Spinal cord (tissue), 10 donors: ENCODE measurements around the gene RNF149. TPM values are rescaled to one million over a fixed set of nuclear protein-coding genes. Genes with fewer than 3 reads are reported as not detected.
A peak's percentile ranks its signal among the peaks of the same experiment; 100 is the strongest.
"Not testable (repeated sequence)": the region's sequence is repeated elsewhere in the genome, so short reads cannot be mapped to it uniquely, and the experiment has no call there.

Source experiments
- DNase-seq, 6 donors: peaks; one replicate each; pipeline versions ENCODE4 v3.0.0 to v3.0.0-alpha.2; 2013 to 2015; ENCODE audit warnings: low spot score in 6 of 6, low read depth in 4 of 6
- H3K27ac ChIP-seq: one replicate; pipeline ENCODE4 v1.5.1; 2013; ENCODE audit warnings: low read depth, low read length, control low read depth
- H3K27me3 ChIP-seq: one replicate; pipeline ENCODE4 v1.6.1; 2013; ENCODE audit warnings: low read length; ENCODE audit not compliant: control insufficient read depth, insufficient read depth
- H3K36me3 ChIP-seq: one replicate; pipeline ENCODE4 v1.6.1; 2013; ENCODE audit warnings: low read length; ENCODE audit not compliant: control insufficient read depth, insufficient read depth
- H3K4me1 ChIP-seq: one replicate; pipeline ENCODE4 v1.6.1; 2013; ENCODE audit warnings: low read length; ENCODE audit not compliant: control insufficient read depth, insufficient read depth
- H3K4me3 ChIP-seq: one replicate; pipeline ENCODE4 v1.5.1; 2013; ENCODE audit warnings: low read depth, low read length, control low read depth
- H3K9me3 ChIP-seq: one replicate; pipeline ENCODE4 v1.6.1; 2013; ENCODE audit warnings: low read length; ENCODE audit not compliant: control insufficient read depth, insufficient read depth
- WGBS: methylation state at CpG from one replicate; pipeline ENCODE4 v1.1.5; 2013; ENCODE audit warnings: missing lambda C conversion rate; ENCODE audit not compliant: insufficient coverage; 5-methylcytosine and 5-hydroxymethylcytosine counted together
- polyA plus RNA-seq, 2 donors: library from polyadenylated mRNA; unstranded; fragments of 120-200 nt; gene quantifications; one replicate each; pipeline ENCODE4 v1.2.1, GENCODE V29; 2013; ENCODE audit not compliant: insufficient read length in 2 of 2
- total RNA-seq, 2 donors: library from RNA; depleted of rRNA in 1 of 2; stranded (reverse); fragments of 120-200 nt in 1 of 2; fragments of >200 nt in 1 of 2; gene quantifications; one replicate each; pipeline versions ENCODE4 v1.2.3 to v1.2.4, GENCODE V29; 2013 to 2014
- donor health status: healthy.

Gene RNF149
- total and polyA plus RNA-seq, 4 donors = 31.8 to 55.8 (median 39.7) TPM

DNA sequence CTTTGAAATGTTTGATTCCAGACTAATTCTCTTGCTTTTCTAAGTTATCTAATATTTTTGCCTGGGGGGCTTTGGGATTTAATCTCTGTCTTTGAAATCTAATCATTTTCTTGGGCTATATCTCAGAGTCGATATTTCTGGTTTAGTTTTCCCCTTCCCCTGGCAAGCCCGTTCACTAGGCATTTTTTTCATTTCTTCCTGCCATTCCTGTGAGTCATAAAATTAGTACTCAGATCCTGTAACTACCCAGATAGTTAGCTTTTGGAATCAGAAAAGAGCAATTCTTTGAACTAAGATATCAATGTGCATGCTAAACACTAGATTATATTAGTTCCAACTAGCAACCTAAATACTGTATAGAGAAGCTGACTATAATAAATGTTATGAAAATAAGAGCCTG lies 29.4 kb upstream of the RNF149 start:
- Histone ChIP-seq H3K36me3 (no peaks in the 10 kb centered on the region), H3K4me3 (no peak overlapping the region), H3K4me1 (peaks cover 5% of the 10 kb centered on the region), H3K9me3 (no peaks in the 10 kb centered on the region), H3K27me3 (no peaks in the 10 kb centered on the region), H3K27ac (no peak overlapping the region)
- DNase-seq = no peak
- no CpG with 5 or more reads among the region's 2 CpGs for WGBS

DNA sequence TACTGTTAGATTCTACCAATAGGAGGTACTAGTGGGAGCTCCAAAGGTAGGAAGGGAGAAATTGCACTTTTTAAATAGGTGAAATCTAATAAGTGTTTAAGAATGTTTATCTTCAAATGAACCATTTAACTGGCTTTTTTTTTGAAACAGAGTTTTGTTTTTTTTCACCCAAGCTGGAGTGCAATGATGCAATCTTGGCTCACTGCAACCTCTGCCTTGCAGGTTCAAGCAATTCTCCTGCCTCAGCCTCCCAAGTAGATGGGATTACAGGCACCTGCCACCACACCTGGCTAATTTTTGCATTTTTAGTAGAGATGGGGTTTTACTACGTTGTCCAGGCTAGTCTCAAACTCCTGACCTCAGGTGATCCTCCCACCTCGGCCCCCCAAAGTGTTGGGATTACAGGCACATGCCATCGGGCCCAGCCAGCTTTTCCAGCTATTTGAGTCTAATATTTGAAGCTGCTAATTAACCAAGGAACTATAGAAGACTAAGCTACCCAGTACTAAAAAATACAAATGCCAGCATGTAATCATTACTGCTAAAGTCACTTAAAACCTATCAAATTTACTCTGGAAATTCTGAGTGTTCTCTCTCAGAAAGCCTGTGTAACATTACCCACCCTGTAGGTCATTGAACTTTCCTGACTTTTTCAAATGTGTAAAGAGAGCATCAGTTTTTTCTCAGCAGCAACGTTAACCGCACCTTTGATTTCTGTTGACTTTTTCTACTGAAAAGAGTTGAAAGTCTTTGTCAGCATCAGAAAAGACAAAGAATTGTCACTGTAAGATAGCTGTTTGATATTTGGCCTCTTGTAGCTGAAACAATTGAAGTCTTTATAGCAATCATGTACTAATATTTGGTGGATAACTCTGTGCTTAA lies 24.6 kb upstream of the RNF149 start:
- Histone ChIP-seq H3K4me3 (no peak overlapping the region), H3K27me3 (no peaks in the 10 kb centered on the region), H3K4me1 (peaks cover 8% of the 10 kb centered on the region), H3K27ac (no peak overlapping the region), H3K9me3 (no peaks in the 10 kb centered on the region), H3K36me3 (no peaks in the 10 kb centered on the region)
- no peak for DNase-seq
- WGBS = 66% methylated on average over 4 of the region's 5 CpGs

DNA sequence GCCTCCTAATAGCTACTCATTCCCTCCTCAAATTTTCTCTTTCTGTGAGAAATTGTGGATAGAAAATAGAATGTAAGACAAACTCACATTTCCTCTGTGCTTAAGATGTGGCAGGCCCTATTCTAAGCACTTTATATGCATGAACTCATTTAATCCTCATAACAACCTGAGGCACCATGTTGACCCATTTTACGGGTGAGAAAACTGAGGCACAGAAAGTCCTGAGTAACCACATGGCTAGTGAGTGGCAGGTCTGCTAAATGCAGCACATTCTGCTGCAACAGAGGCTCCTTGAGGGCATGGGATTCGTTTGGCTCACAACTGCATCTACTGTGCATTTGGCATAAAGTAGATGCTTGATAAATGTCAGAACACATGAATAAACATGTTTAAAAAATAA lies 22.7 kb upstream of the RNF149 start:
- Histone ChIP-seq H3K9me3 (no peaks in the 10 kb centered on the region), H3K36me3 (no peaks in the 10 kb centered on the region), H3K4me1 (peaks cover 8% of the 10 kb centered on the region), H3K27ac (peak overlapping the region; percentile 49), H3K27me3 (no peaks in the 10 kb centered on the region), H3K4me3 (no peak overlapping the region)
- DNase-seq = no peak
- WGBS = 100% methylated on average over 1 of the region's 2 CpGs

DNA sequence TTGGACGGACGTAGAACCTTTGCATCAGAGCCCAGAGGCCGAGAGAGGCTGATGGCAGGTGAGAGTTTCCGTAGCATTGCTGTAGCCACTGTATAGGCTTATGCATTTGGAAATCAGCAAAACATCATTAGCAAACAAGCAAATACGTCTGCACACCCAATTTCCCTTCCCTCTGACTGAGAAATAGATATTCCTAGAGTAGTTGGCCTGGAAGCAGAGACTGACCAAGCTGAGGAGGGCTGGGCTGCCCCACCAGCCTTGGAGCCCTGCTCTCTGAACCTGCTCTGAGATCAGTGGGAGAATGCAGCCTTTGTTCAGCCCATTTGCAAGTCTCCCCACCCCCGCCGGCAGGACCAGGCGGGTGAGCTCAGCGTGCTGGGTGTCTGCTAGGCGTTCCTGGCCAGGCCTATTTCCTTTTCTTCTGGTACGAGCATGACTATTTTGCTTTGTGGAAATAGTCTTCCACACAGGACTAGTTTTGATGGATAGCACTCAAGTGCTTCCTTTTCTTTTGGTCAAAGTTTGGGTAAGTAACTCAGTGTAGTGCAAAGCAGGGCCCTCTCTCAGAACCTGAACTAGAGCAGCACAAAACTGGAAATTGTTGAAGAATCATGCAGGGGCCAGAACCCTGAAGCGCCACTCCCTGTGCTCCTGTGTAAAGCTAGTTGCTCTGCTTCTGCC lies 21.9 kb upstream of the RNF149 start:
- peaks cover 8% of the 10 kb centered on the region for H3K4me1 ChIP-seq
- no peak overlapping the region for H3K4me3 ChIP-seq
- peaks cover 2% of the 10 kb centered on the region for H3K9me3 ChIP-seq
- H3K27me3 ChIP-seq = no peaks in the 10 kb centered on the region
- H3K36me3 ChIP-seq = no peaks in the 10 kb centered on the region
- H3K27ac ChIP-seq = peak overlapping the region; percentile 49
- 33% methylated on average over 8 of the region's 12 CpGs for WGBS
- DNase-seq = peak in 1 of 6 donors; percentile 40

DNA sequence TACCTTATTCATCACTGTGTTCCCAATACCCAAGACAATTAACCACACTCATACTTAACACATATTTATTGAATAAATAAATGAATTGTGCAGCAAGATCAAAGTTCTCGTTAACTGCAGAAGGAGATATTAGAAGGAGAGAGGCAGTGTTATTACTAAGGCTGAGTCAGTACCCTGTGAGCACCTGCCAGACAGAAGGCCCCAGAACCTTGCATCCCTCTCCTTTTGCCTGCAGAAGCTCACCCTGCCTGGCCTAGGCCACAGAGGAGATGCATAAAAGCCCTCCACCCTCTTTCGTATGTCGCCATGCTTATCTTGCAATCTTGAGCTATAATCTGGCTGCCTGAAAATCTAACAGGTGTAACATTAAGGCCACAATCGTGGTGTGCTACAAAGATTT lies 20.5 kb upstream of the RNF149 start:
- WGBS = no CpG with 5 or more reads among the region's 4 CpGs
- DNase-seq = no peak
- Histone ChIP-seq H3K27ac (no peak overlapping the region), H3K4me1 (peaks cover 8% of the 10 kb centered on the region), H3K9me3 (peaks cover 2% of the 10 kb centered on the region), H3K4me3 (no peak overlapping the region), H3K27me3 (no peaks in the 10 kb centered on the region), H3K36me3 (no peaks in the 10 kb centered on the region)

DNA sequence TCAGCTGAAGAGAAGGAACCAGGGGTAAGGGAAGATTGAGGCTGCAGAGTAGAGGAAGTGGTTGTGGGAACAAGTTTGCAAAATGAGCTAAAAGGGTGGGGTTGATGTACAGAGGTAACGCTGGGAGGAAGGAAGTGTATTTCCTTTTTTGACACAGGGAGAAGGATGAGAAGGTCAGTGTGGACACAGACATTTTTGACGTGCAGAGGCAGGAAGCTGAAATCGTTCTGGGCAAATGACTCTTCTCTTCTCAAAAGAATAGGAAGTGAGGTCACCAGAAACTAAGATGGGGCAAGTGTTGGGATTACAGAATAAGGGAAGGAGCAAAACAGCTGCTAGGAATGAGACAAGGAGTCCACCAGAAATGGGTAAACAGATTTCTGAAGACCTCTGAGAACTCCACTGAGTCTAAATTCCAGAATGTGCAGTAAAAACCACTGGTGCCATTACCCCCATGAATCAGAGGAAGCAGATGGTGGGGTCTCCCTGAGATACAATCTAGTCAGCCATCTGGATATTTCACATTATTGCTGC lies 20.0 kb upstream of the RNF149 start:
- no peaks in the 10 kb centered on the region for H3K36me3 ChIP-seq
- 87% methylated on average over 3 of the region's 3 CpGs for WGBS
- no peak overlapping the region for H3K4me3 ChIP-seq
- no peaks in the 10 kb centered on the region for H3K27me3 ChIP-seq
- peaks cover 8% of the 10 kb centered on the region for H3K4me1 ChIP-seq
- H3K27ac ChIP-seq = no peak overlapping the region
- H3K9me3 ChIP-seq = peaks cover 2% of the 10 kb centered on the region
- DNase-seq = peak in 1 of 6 donors; percentile 50

DNA sequence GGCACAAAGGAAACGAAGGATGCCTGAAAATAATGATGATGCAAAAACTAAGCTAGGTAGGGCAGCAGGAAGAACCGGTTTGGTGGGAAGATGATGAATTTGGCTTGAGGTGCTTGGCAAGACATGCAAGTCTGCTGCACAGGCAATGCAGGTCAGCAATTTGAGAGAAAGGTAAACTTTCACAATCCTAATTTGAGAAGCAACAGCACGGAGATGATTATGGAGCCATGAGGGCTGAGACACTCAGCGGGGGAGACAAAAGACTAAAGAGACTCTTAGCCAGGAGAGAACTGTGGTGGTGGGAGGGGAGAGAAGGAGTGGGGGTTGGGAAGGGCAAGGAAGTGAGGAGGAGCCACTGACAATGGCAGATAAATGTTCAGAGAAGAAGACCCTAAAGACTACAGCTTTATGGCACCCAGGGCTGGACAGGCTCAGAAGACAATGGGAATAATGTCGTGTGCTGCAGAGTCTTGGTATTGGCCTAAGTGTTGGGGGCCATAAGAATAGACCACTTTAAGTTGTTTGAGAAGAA lies 19.4 kb upstream of the RNF149 start:
- no peaks in the 10 kb centered on the region for H3K36me3 ChIP-seq
- peaks cover 8% of the 10 kb centered on the region for H3K4me1 ChIP-seq
- peaks cover 2% of the 10 kb centered on the region for H3K9me3 ChIP-seq
- H3K27me3 ChIP-seq = no peaks in the 10 kb centered on the region
- 56% methylated on average over 4 of the region's 5 CpGs for WGBS
- no peak for DNase-seq
- H3K4me3 ChIP-seq = no peak overlapping the region
- H3K27ac ChIP-seq = no peak overlapping the region

DNA sequence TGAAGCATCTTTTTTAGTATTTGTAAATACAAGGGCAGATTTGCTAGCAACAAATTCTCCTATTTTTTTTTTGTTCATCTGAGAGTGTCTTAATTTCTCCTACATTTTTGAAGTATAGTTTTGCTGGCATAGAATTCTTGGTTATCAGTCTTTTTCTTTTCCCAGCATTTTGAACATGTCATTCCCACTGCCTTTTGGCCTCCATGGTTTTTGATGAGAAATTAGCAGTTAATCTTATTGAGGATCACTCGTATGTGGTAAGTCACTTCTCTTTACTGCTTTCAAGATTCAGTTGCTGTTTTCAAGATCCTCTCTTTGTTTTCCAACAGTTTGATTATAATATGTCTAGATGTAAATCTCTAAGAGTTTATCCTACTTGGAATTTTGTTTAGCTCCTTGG lies 16.9 kb upstream of the RNF149 start:
- Histone ChIP-seq H3K36me3 (no peaks in the 10 kb centered on the region), H3K4me3 (no peak overlapping the region), H3K9me3 (peaks cover 2% of the 10 kb centered on the region), H3K4me1 (peaks cover 5% of the 10 kb centered on the region), H3K27ac (no peak overlapping the region), H3K27me3 (no peaks in the 10 kb centered on the region)
- DNase-seq = no peak
- no CpG with 5 or more reads among the region's 1 CpG for WGBS

DNA sequence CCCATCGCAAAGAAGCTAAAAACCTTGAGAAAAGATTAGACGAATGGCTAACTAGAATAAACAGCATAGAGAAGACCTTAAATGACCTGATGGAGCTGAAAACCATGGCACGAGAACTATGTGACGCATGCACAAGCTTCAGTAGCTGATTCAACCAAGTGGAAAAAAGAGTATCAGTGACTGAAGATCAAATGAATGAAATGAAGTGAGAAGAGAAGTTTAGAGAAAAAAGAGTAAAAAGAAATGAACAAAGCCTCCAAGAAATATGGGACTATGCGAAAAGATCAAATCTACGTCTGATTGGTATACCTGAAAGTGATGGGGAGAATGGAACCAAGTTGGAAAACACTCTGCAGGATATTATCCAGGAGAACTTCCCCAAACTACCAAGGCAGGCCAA lies 8.1 kb upstream of the RNF149 start:
- 70% methylated on average over 2 of the region's 6 CpGs for WGBS
- H3K4me3 ChIP-seq, DNase-seq, H3K36me3 ChIP-seq, H3K27me3 ChIP-seq, H3K4me1 ChIP-seq, H3K27ac ChIP-seq, H3K9me3 ChIP-seq: not testable (repeated sequence)
